Measurements from ENCODE around the gene GAB4. TPM values are rescaled to one million over a fixed set of nuclear protein-coding genes. Genes with fewer than 3 reads are reported as not detected.

Gene GAB4
- total and polyA plus RNA-seq, 4 donors = not detected

GRCh38 chr22:16960884-16961249, 47.2 kb downstream of the GAB4 start:
- Histone ChIP-seq H3K36me3 (ENCODE audit: control insufficient read depth in 4 of 4, insufficient read depth in 3 of 4, low read depth in 1 of 4, low read length in 3 of 4) (no peaks in the 10 kb centered on the region), H3K4me1 (ENCODE audit: control insufficient read depth in 4 of 4, insufficient read depth in 4 of 4, low read length in 3 of 4) (no peaks in the 10 kb centered on the region), H3K9ac (ENCODE audit: low read depth in 1 of 2, low read length in 2 of 2) (no peak overlapping the region), H3K9me3 (ENCODE audit: control insufficient read depth in 4 of 4, low read length in 3 of 4) (no peaks in the 10 kb centered on the region), H3K27ac (ENCODE audit: low read depth in 1 of 2, low read length in 2 of 2) (no peak overlapping the region), H3K27me3 (ENCODE audit: control insufficient read depth in 4 of 4, insufficient read depth in 4 of 4, low read length in 3 of 4) (peaks cover 0 to 5% (median 0%) of the 10 kb centered on the region in 4 donors), H3K4me3 (ENCODE audit: low read depth in 1 of 3, low read length in 3 of 3) (no peak overlapping the region)
- DNase-seq (ENCODE audit: low spot score) = no peak
- 66% methylated on average over 4 of the region's 4 CpGs for WGBS
- no peak for TF ChIP-seq TAF1 (conservative IDR thresholded peaks at IDR 0.05)
- no peak for TF ChIP-seq GABPA (IDR thresholded peaks at IDR 0.05 in 1 of 2, conservative IDR thresholded peaks at IDR 0.05 in 1 of 2)
- no peak for TF ChIP-seq YY1 (IDR thresholded peaks at IDR 0.05)
- no peak for TF ChIP-seq RXRA (IDR thresholded peaks at IDR 0.05)
- no peak for TF ChIP-seq ZBTB33 (IDR thresholded peaks at IDR 0.05)
- TF ChIP-seq MAX (IDR thresholded peaks at IDR 0.05) = no peak
- TF ChIP-seq FOXA2 (IDR thresholded peaks at IDR 0.05) = no peak
- no peak for TF ChIP-seq EGR1 (IDR thresholded peaks at IDR 0.05; ENCODE audit: low read depth in 2 of 2)
- no peak for TF ChIP-seq SP1 (IDR thresholded peaks at IDR 0.05)
- no peak for TF ChIP-seq REST (IDR thresholded peaks at IDR 0.05)
- no peak for TF ChIP-seq HNF4A (conservative IDR thresholded peaks at IDR 0.05)
- TF ChIP-seq ATF3 (IDR thresholded peaks at IDR 0.05) = no peak
- TF ChIP-seq RAD21 (IDR thresholded peaks at IDR 0.05) = no peak
- no peak for TF ChIP-seq NR2F2 (IDR thresholded peaks at IDR 0.05)
- no peak for TF ChIP-seq CTCF (IDR thresholded peaks at IDR 0.05; ENCODE audit: low read depth, low read length, missing input control)
- no peak for TF ChIP-seq FOXA1 (IDR thresholded peaks at IDR 0.05)
- TF ChIP-seq JUND (IDR thresholded peaks at IDR 0.05) = no peak

All from liver (tissue), 9 donors.